GM12878 (cell line): ENCODE measurements around the gene PNPLA8.
A peak's percentile ranks its signal among the peaks of the same experiment; 100 is the strongest.

Experiments
- NRF1 ChIP-seq: conservative IDR thresholded peaks from 2 replicates; pipeline ENCODE4 v1.6.1; 2011; ENCODE audit warnings: mild to moderate bottlenecking, low read depth, low read length, improper control_type of control experiment
- POU2F2 ChIP-seq: IDR thresholded peaks from 3 replicates; pipeline ENCODE4 v1.6.1; 2011; ENCODE audit warnings: low read depth, mild to moderate bottlenecking, low read length, borderline replicate concordance
- RAD21 ChIP-seq: IDR thresholded peaks from 2 replicates; pipeline ENCODE4 v1.6.1; 2011; ENCODE audit warnings: mild to moderate bottlenecking, low read depth, low read length, moderate library complexity; ENCODE audit not compliant: insufficient read depth
- SRF ChIP-seq, 2 experiments: IDR thresholded peaks; 2 replicates each; pipeline ENCODE4 v1.6.1; 2011; ENCODE audit warnings: low read depth in 2 of 2, low read length in 2 of 2, mild to moderate bottlenecking in 1 of 2, moderate library complexity in 1 of 2
- TCF7 ChIP-seq: IDR thresholded peaks from 2 replicates; pipeline ENCODE4 v1.6.1; 2014; ENCODE audit warnings: antibody characterized with exemption, borderline replicate concordance
- TF ChIP-seq, protein P1 (sequence below), 3 experiments: IDR thresholded peaks in 2 of 3; conservative IDR thresholded peaks in 1 of 3; 2 replicates each; pipeline ENCODE4 v1.5.1; 2011; ENCODE audit warnings: low read depth in 3 of 3, low read length in 3 of 3, mild to moderate bottlenecking in 3 of 3, control low read depth in 2 of 3, moderate library complexity in 2 of 3, inconsistent platforms in 1 of 3, mixed read lengths in 1 of 3; ENCODE audit not compliant: control insufficient read depth in 2 of 3, insufficient read depth in 1 of 3; ENCODE audit errors: extremely low read depth in 1 of 3
- TF ChIP-seq, protein P2 (sequence below): fragments of 450-650 bp; formaldehyde crosslinking; IDR thresholded peaks from 2 replicates; pipeline ENCODE4 v1.5.0; 2022; ENCODE audit warnings: mild to moderate bottlenecking, missing genetic modification characterization
- TF ChIP-seq, protein P3 (sequence below): IDR thresholded peaks from 2 replicates; pipeline ENCODE4 v1.6.1; 2012; ENCODE audit warnings: low read depth, low read length, improper control_type of control experiment

DNA sequence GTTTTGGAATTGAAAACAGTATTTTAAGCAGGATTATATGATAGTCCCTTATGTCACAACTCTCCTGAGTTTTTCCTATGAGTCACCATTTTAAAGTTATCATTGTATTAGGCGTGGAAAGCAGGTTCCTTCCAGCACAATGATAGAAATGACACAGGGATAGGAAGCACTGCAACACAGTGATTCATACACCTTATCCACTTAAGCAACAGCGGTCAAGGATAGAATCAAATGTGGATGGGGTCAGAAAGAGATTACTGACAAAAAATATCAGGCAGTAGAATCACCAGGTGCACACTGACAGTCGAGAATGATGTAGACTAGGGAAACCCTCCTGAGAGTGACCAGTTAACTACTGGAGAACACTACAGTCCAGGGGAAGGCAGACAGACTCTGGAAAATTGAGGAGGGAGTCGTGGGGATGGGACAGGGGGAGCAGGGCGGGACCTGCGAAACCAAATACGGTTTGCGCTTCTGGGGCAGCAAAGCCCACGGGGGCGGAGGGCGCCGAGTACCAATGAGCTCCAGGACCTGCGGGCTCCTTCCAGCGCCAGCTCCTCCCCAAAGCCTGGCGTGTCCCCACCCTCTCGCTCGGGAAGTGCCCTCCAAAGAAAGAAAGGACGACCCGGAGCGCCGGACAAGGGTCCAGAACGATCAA is 479 bp downstream of the PNPLA8 start:
- no peak for TF ChIP-seq RAD21
- TF ChIP-seq, protein P1, sequence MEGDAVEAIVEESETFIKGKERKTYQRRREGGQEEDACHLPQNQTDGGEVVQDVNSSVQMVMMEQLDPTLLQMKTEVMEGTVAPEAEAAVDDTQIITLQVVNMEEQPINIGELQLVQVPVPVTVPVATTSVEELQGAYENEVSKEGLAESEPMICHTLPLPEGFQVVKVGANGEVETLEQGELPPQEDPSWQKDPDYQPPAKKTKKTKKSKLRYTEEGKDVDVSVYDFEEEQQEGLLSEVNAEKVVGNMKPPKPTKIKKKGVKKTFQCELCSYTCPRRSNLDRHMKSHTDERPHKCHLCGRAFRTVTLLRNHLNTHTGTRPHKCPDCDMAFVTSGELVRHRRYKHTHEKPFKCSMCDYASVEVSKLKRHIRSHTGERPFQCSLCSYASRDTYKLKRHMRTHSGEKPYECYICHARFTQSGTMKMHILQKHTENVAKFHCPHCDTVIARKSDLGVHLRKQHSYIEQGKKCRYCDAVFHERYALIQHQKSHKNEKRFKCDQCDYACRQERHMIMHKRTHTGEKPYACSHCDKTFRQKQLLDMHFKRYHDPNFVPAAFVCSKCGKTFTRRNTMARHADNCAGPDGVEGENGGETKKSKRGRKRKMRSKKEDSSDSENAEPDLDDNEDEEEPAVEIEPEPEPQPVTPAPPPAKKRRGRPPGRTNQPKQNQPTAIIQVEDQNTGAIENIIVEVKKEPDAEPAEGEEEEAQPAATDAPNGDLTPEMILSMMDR (IDR thresholded peaks at IDR 0.05 in 2 of 3, conservative IDR thresholded peaks at IDR 0.05 in 1 of 3; ENCODE audit: control insufficient read depth in 2 of 3, extremely low read depth in 1 of 3, insufficient read depth in 1 of 3, low read depth in 3 of 3, low read length in 3 of 3), result no peak
- TF ChIP-seq, protein P2, sequence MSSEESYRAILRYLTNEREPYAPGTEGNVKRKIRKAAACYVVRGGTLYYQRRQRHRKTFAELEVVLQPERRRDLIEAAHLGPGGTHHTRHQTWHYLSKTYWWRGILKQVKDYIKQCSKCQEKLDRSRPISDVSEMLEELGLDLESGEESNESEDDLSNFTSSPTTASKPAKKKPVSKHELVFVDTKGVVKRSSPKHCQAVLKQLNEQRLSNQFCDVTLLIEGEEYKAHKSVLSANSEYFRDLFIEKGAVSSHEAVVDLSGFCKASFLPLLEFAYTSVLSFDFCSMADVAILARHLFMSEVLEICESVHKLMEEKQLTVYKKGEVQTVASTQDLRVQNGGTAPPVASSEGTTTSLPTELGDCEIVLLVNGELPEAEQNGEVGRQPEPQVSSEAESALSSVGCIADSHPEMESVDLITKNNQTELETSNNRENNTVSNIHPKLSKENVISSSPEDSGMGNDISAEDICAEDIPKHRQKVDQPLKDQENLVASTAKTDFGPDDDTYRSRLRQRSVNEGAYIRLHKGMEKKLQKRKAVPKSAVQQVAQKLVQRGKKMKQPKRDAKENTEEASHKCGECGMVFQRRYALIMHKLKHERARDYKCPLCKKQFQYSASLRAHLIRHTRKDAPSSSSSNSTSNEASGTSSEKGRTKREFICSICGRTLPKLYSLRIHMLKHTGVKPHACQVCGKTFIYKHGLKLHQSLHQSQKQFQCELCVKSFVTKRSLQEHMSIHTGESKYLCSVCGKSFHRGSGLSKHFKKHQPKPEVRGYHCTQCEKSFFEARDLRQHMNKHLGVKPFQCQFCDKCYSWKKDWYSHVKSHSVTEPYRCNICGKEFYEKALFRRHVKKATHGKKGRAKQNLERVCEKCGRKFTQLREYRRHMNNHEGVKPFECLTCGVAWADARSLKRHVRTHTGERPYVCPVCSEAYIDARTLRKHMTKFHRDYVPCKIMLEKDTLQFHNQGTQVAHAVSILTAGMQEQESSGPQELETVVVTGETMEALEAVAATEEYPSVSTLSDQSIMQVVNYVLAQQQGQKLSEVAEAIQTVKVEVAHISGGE, result no peak
- no peak for TF ChIP-seq TCF7
- TF ChIP-seq POU2F2, result no peak
- TF ChIP-seq SRF (IDR thresholded peaks at IDR 0.05; ENCODE audit: low read depth in 2 of 2, low read length in 2 of 2), result no peak
- TF ChIP-seq, protein P3, sequence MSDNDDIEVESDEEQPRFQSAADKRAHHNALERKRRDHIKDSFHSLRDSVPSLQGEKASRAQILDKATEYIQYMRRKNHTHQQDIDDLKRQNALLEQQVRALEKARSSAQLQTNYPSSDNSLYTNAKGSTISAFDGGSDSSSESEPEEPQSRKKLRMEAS, result peak; percentile 10
- TF ChIP-seq NRF1, result no peak
